Gastrocnemius medialis (tissue), 4 donors: ENCODE measurements around the gene ZFAND4.

Experiments
- POLR2A ChIP-seq, 2 donors: fragments of 450-650 bp; IDR thresholded peaks; one replicate each; pipeline ENCODE4 v1.6.1; 2017; ENCODE audit warnings: antibody characterized with exemption in 2 of 2, mild to moderate bottlenecking in 2 of 2, moderate library complexity in 2 of 2
- TF ChIP-seq, protein P1 (sequence below), 5 experiments: fragments of 450-650 bp in 3 of 5; fragments of 200-600 bp in 2 of 5; sonication (generic) in 2 of 5; IDR thresholded peaks in 4 of 5; conservative IDR thresholded peaks in 1 of 5; 1 replicate in 4 of 5; 2 replicates in 1 of 5; pipeline ENCODE4 v1.5.1; 2016 to 2019; ENCODE audit warnings: antibody characterized with exemption in 5 of 5, mild to moderate bottlenecking in 3 of 5, moderate library complexity in 3 of 5

DNA sequence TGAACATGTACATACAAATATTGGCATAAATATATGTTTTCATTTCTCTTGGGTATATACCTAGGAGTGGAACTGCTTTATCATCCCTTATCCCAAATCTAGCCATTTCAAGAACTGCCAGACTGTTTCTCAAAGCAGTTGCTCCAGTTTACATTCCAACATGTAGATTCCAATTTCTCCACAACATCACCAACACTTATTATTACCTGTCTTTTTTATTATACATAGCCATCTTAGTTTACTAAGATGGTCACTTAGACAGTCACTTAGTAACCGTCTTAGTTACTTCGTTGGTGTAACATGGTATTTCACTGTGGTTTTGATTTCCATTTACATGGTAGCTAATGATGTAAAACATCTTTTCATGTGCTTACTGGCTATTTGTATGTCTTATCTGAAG lies 82.7 kb downstream of the ZFAND4 start:
- TF ChIP-seq, protein P1, sequence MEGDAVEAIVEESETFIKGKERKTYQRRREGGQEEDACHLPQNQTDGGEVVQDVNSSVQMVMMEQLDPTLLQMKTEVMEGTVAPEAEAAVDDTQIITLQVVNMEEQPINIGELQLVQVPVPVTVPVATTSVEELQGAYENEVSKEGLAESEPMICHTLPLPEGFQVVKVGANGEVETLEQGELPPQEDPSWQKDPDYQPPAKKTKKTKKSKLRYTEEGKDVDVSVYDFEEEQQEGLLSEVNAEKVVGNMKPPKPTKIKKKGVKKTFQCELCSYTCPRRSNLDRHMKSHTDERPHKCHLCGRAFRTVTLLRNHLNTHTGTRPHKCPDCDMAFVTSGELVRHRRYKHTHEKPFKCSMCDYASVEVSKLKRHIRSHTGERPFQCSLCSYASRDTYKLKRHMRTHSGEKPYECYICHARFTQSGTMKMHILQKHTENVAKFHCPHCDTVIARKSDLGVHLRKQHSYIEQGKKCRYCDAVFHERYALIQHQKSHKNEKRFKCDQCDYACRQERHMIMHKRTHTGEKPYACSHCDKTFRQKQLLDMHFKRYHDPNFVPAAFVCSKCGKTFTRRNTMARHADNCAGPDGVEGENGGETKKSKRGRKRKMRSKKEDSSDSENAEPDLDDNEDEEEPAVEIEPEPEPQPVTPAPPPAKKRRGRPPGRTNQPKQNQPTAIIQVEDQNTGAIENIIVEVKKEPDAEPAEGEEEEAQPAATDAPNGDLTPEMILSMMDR (IDR thresholded peaks at IDR 0.05 in 4 of 5, conservative IDR thresholded peaks at IDR 0.05 in 1 of 5): no peak
- no peak for TF ChIP-seq POLR2A (IDR thresholded peaks at IDR 0.05)
